Measurements from ENCODE around the gene NDST3.

NDST3 gene

DNA sequence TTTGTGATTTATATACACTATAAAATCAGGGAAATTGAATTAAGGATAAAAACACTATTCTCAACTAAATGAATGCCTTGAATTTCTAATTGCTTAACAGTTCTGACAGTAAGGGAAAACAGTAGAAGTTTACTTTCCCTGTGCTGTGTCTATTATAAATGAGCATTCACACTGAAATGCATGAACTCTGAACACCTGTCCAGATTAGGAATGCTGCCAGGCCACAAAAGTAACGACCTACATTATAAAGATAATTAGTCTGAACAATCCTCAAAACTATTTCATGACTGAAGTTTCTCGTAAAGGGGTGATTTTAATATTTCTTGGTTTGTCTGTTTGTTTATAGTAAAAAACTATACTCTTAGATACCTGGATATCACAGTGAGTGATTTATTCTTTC is 2.0 kb downstream of the NDST3 start:
- DNase-seq (ENCODE audit: low spot score) = no peak
- TF ChIP-seq, protein P1, sequence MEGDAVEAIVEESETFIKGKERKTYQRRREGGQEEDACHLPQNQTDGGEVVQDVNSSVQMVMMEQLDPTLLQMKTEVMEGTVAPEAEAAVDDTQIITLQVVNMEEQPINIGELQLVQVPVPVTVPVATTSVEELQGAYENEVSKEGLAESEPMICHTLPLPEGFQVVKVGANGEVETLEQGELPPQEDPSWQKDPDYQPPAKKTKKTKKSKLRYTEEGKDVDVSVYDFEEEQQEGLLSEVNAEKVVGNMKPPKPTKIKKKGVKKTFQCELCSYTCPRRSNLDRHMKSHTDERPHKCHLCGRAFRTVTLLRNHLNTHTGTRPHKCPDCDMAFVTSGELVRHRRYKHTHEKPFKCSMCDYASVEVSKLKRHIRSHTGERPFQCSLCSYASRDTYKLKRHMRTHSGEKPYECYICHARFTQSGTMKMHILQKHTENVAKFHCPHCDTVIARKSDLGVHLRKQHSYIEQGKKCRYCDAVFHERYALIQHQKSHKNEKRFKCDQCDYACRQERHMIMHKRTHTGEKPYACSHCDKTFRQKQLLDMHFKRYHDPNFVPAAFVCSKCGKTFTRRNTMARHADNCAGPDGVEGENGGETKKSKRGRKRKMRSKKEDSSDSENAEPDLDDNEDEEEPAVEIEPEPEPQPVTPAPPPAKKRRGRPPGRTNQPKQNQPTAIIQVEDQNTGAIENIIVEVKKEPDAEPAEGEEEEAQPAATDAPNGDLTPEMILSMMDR (IDR thresholded peaks at IDR 0.05; ENCODE audit: extremely low read depth, missing control alignments) = no peak

DNA sequence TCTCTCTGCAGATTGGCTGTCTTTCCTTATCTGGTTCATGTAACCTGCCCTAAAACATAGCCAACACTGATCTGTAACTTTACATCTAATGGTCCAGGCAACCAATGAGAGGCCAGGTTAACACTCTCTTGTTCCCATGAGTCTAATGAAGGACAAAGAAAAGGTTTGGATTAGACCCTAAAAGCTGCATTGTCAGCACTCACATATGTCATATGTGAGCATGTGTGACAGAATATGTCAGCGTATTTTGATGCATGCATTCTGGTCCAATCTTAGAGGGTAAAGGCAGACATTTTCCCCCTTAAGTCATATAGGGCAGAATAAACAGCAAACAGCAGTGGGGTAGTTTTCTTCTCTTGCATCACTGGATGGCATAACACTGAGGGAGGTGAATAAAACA is 3.7 kb downstream of the NDST3 start:
- no peak for DNase-seq (ENCODE audit: low spot score)
- TF ChIP-seq, protein P1 (IDR thresholded peaks at IDR 0.05; ENCODE audit: extremely low read depth, missing control alignments) = no peak

DNA sequence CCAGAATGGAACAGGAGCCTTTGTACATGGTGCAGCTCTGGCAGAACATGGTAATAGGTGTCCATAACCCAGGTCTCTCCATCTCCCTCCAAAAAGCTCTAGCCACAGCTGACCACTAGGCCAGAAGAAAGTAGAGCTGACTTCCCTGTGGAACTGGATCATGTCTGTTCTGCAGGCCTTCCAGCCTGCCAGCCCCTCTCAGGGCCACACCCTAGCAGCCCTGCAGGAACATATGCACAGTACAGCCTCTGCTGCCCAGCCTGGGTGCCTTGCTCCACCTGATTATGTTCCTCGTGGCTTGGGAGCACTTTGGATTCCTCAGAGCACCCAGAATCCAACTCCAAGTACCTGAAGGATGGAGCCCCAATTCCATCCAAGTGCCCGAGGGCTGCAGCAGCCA is 12.0 kb downstream of the NDST3 start:
- DNase-seq (ENCODE audit: low spot score) = no peak

DNA sequence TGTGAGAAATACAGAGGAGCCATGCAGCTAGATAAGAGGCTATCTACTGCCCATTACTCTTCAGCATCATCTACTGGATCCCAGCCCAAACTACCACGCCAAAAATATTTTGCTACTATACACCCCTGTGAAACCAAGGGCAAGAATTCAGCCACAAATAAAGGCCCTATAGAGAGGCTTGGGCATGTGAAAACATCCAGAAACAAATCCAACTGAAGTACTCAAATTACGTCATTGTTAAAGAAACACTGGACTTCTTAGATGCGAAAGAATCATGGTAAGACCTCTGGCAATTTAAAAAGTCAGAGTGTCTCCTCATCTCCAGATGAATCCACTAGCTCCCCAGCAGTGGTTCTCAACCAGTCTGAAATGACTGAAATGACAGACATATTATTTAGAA is 12.8 kb downstream of the NDST3 start:
- TF ChIP-seq, protein P1 (IDR thresholded peaks at IDR 0.05; ENCODE audit: extremely low read depth, missing control alignments) = no peak
- DNase-seq (ENCODE audit: low spot score) = no peak

More for the DNA sequence above, 12.0 kb downstream of the NDST3 start:
- TF ChIP-seq, protein P1 (IDR thresholded peaks at IDR 0.05; ENCODE audit: extremely low read depth, missing control alignments) = no peak

DNA sequence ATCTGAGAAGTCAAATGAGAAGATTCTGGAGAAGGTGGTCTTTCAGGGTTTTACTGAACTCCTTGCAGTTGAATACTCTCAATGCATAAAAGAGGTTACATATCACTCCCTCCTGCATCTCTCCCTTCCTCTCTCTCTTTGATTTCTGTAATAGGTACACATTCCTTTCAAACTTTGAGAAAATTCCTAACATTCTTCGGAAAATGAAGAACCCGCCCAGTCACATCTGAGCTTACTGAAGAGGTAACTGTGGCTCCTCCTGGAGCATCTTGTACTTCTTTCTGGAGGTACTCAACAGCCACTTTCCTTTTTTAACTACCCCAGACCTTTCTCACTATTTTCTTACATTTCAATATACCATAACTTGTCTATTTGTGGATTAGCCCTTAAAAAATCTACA is 24.7 kb downstream of the NDST3 start:
- DNase-seq (ENCODE audit: low spot score) = no peak
- TF ChIP-seq, protein P1 (IDR thresholded peaks at IDR 0.05; ENCODE audit: extremely low read depth, missing control alignments) = no peak

DNA sequence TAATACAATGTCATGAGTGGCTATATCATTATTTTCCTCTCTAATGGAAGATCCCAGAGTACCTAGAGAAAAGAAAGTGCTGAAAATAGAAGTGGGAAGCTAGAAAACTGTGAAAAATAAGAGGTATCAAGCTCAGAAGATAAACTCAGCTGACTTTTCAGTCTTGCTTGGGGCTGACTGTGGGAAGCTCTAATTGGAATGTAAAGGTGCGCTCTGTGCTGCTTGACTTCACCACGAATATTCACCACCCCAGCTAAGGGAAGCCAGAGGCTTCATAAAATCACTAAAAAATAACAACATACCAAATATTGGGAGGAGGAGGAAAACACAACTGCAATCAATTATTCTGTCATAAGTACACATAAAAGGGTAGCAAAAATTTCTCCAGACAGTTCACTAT is 25.1 kb downstream of the NDST3 start:
- no peak for DNase-seq (ENCODE audit: low spot score)
- TF ChIP-seq, protein P1 (IDR thresholded peaks at IDR 0.05; ENCODE audit: extremely low read depth, missing control alignments) = no peak

DNA sequence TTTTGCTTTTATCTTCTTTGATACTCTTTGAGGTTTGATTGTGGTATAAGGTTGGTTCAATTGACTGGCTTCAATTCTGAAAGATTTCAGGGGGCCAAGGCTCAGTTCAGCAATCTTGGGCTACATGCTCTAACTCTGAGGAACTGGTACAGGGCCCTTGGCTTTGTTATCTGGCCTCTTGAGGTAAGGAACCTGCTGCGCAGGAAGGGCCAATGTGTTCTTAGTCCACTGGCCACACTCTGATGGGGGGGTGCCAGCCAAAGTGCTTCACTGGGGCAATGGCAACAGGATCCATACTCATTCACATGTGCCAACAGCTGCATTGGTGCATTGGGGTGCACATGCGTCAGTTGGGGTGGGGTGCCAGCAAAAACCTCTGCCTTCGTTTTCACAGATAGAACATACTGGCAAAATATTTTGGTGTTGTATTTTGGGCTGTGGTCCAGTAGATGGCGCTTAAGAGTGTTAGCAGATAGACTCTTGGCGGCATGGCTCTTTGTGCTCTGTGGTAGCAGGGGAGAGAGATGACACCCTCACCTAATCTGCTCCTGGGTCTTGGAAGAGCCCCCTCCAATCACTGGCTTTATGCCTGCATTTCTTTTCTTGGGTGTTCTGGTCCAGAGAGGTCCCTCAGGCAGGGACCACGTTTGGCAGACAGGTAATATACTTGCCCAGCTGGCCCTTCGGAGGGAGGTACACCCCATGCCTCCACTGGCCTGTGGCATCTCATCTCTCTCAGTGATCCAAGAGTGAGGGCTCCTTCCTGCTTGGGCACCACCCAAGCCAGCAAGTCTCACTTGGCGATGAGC is 42.9 kb downstream of the NDST3 start:
- peak; percentile 23 for DNase-seq (ENCODE audit: low spot score)
- TF ChIP-seq, protein P1 (IDR thresholded peaks at IDR 0.05; ENCODE audit: extremely low read depth, missing control alignments) = peak; percentile 36
